Activated naive CD8-positive, alpha-beta T cell (primary cell): Measurements from ENCODE around the gene SPDL1.
"Not testable (repeated sequence)": the region's sequence is repeated elsewhere in the genome, so short reads cannot be mapped to it uniquely, and the experiment has no call there.

Experiments
- H3K27ac Mint-ChIP-seq: one replicate; pipeline ENCODE4 v1.8.0; 2021; ENCODE audit warnings: mixed read lengths
- H3K27me3 Mint-ChIP-seq: one replicate; pipeline ENCODE4 v1.8.0; 2021; ENCODE audit warnings: mixed read lengths
- H3K36me3 Mint-ChIP-seq: one replicate; pipeline ENCODE4 v1.8.0; 2021; ENCODE audit warnings: mixed read lengths
- H3K4me1 Mint-ChIP-seq: one replicate; pipeline ENCODE4 v1.8.0; 2021; ENCODE audit warnings: low read depth, mixed read lengths
- H3K4me3 Mint-ChIP-seq: one replicate; pipeline ENCODE4 v1.8.0; 2021; ENCODE audit warnings: mild to moderate bottlenecking, mixed read lengths
- H3K9me3 Mint-ChIP-seq: one replicate; pipeline ENCODE4 v1.8.0; 2021; ENCODE audit warnings: low read depth, mixed read lengths

SPDL1 gene

GRCh38 chr5:169592937-169593650 is 9.5 kb downstream of the SPDL1 start:
- no peak overlapping the region for H3K4me3 Mint-ChIP-seq
- peaks cover 34% of the 10 kb centered on the region for H3K36me3 Mint-ChIP-seq
- H3K9me3 Mint-ChIP-seq, result no peaks in the 10 kb centered on the region
- no peaks in the 10 kb centered on the region for H3K4me1 Mint-ChIP-seq
- no peaks in the 10 kb centered on the region for H3K27me3 Mint-ChIP-seq
- no peak overlapping the region for H3K27ac Mint-ChIP-seq

- Mint-ChIP-seq H3K36me3 (peaks cover 36% of the 10 kb centered on the region), H3K27me3 (no peaks in the 10 kb centered on the region), H3K9me3 (no peaks in the 10 kb centered on the region), H3K4me1 (no peaks in the 10 kb centered on the region), H3K27ac (no peak overlapping the region), H3K4me3 (no peak overlapping the region)
Measured at GRCh38 chr5:169595172-169595820, 11.7 kb downstream of the SPDL1 start.

GRCh38 chr5:169599451-169599850 is 15.9 kb downstream of the SPDL1 start:
- no peaks in the 10 kb centered on the region for H3K27me3 Mint-ChIP-seq
- no peaks in the 10 kb centered on the region for H3K4me1 Mint-ChIP-seq
- H3K27ac Mint-ChIP-seq, result no peak overlapping the region
- H3K9me3 Mint-ChIP-seq, result no peaks in the 10 kb centered on the region
- H3K36me3 Mint-ChIP-seq, result peaks cover 38% of the 10 kb centered on the region
- no peak overlapping the region for H3K4me3 Mint-ChIP-seq

GRCh38 chr5:169602535-169602934 is 19.0 kb downstream of the SPDL1 start:
- Mint-ChIP-seq H3K36me3 (peaks cover 35% of the 10 kb centered on the region), H3K27ac (no peak overlapping the region), H3K4me1 (no peaks in the 10 kb centered on the region), H3K9me3 (no peaks in the 10 kb centered on the region), H3K27me3 (peaks cover 2% of the 10 kb centered on the region), H3K4me3 (no peak overlapping the region)

GRCh38 chr5:169606279-169606678 is 22.7 kb downstream of the SPDL1 start:
- Mint-ChIP-seq H3K27ac (no peak overlapping the region), H3K4me1 (no peaks in the 10 kb centered on the region), H3K36me3 (peaks cover 19% of the 10 kb centered on the region), H3K27me3 (peaks cover 2% of the 10 kb centered on the region), H3K9me3 (peaks cover 10% of the 10 kb centered on the region), H3K4me3 (no peak overlapping the region)

- no peak overlapping the region for H3K4me3 Mint-ChIP-seq
- H3K4me1 Mint-ChIP-seq, result no peaks in the 10 kb centered on the region
- no peak overlapping the region for H3K27ac Mint-ChIP-seq
- peaks cover 6% of the 10 kb centered on the region for H3K27me3 Mint-ChIP-seq
- peaks cover 13% of the 10 kb centered on the region for H3K9me3 Mint-ChIP-seq
- peaks cover 17% of the 10 kb centered on the region for H3K36me3 Mint-ChIP-seq
Measured at GRCh38 chr5:169607882-169608281, 24.3 kb downstream of the SPDL1 start.

- no peak overlapping the region for H3K4me3 Mint-ChIP-seq
- H3K9me3 Mint-ChIP-seq, result peaks cover 15% of the 10 kb centered on the region
- peaks cover 8% of the 10 kb centered on the region for H3K27me3 Mint-ChIP-seq
- H3K27ac Mint-ChIP-seq, result no peak overlapping the region
- peaks cover 14% of the 10 kb centered on the region for H3K36me3 Mint-ChIP-seq
- no peaks in the 10 kb centered on the region for H3K4me1 Mint-ChIP-seq
Measured at GRCh38 chr5:169609716-169610115, 26.1 kb downstream of the SPDL1 start.

- Mint-ChIP-seq H3K27ac (no peak overlapping the region), H3K4me1 (no peaks in the 10 kb centered on the region), H3K9me3 (peaks cover 15% of the 10 kb centered on the region), H3K36me3 (peaks cover 11% of the 10 kb centered on the region), H3K27me3 (peaks cover 8% of the 10 kb centered on the region), H3K4me3 (no peak overlapping the region)
Measured at GRCh38 chr5:169610606-169611005, 27.0 kb downstream of the SPDL1 start.

- peaks cover 5% of the 10 kb centered on the region for H3K27me3 Mint-ChIP-seq
- no peaks in the 10 kb centered on the region for H3K4me1 Mint-ChIP-seq
- no peak overlapping the region for H3K27ac Mint-ChIP-seq
- H3K9me3 Mint-ChIP-seq, result peaks cover 10% of the 10 kb centered on the region
- H3K4me3 Mint-ChIP-seq, result no peak overlapping the region
- peaks cover 11% of the 10 kb centered on the region for H3K36me3 Mint-ChIP-seq
Measured at GRCh38 chr5:169615561-169615960, 32.0 kb downstream of the SPDL1 start.

GRCh38 chr5:169624307-169624706 is 40.7 kb downstream of the SPDL1 start:
- H3K27me3 Mint-ChIP-seq, H3K27ac Mint-ChIP-seq, H3K9me3 Mint-ChIP-seq, H3K36me3 Mint-ChIP-seq, H3K4me3 Mint-ChIP-seq, H3K4me1 Mint-ChIP-seq: not testable (repeated sequence)

- Mint-ChIP-seq H3K9me3 (no peaks in the 10 kb centered on the region), H3K27ac (no peak overlapping the region), H3K27me3 (peaks cover 2% of the 10 kb centered on the region), H3K4me1 (peaks cover 3% of the 10 kb centered on the region), H3K4me3 (no peak overlapping the region), H3K36me3 (no peaks in the 10 kb centered on the region)
Measured at GRCh38 chr5:169626779-169627178, 43.2 kb downstream of the SPDL1 start.

GRCh38 chr5:169627551-169627950 is 44.0 kb downstream of the SPDL1 start:
- H3K9me3 Mint-ChIP-seq, result no peaks in the 10 kb centered on the region
- H3K36me3 Mint-ChIP-seq, result no peaks in the 10 kb centered on the region
- H3K4me1 Mint-ChIP-seq, result peaks cover 3% of the 10 kb centered on the region
- peaks cover 2% of the 10 kb centered on the region for H3K27me3 Mint-ChIP-seq
- H3K27ac Mint-ChIP-seq, result no peak overlapping the region
- H3K4me3 Mint-ChIP-seq, result no peak overlapping the region

- Mint-ChIP-seq H3K27me3 (peaks cover 2% of the 10 kb centered on the region), H3K27ac (no peak overlapping the region), H3K4me1 (peaks cover 3% of the 10 kb centered on the region), H3K9me3 (no peaks in the 10 kb centered on the region), H3K36me3 (no peaks in the 10 kb centered on the region), H3K4me3 (no peak overlapping the region)
Measured at GRCh38 chr5:169628892-169629291, 45.3 kb downstream of the SPDL1 start.

- no peak overlapping the region for H3K27ac Mint-ChIP-seq
Measured at GRCh38 chr5:169629847-169630548, 46.4 kb downstream of the SPDL1 start.

GRCh38 chr5:169631360-169631759 is 47.8 kb downstream of the SPDL1 start:
- Mint-ChIP-seq H3K27me3 (no peaks in the 10 kb centered on the region), H3K4me3 (no peak overlapping the region), H3K36me3 (peaks cover 3% of the 10 kb centered on the region), H3K27ac (no peak overlapping the region), H3K9me3 (peaks cover 4% of the 10 kb centered on the region), H3K4me1 (peaks cover 5% of the 10 kb centered on the region)

More at GRCh38 chr5:169629847-169630548, 46.4 kb downstream of the SPDL1 start:
- Mint-ChIP-seq H3K4me1 (peaks cover 3% of the 10 kb centered on the region), H3K27me3 (peaks cover 2% of the 10 kb centered on the region), H3K4me3 (no peak overlapping the region), H3K36me3 (peaks cover 3% of the 10 kb centered on the region), H3K9me3 (peaks cover 4% of the 10 kb centered on the region)
